Right lobe of liver (tissue), 4 donors: ENCODE results near the gene AKR1B1.

ENCODE experiments used
- CTCF ChIP-seq, 4 donors: fragments of 200-600 bp in 3 of 4; fragments of 450-650 bp in 1 of 4; IDR thresholded peaks; one replicate each; pipeline versions ENCODE4 v1.5.1 to v1.8.0; 2016 to 2022; ENCODE audit warnings: antibody characterized with exemption in 4 of 4, mild to moderate bottlenecking in 2 of 4
- POLR2A ChIP-seq: fragments of 450-650 bp; IDR thresholded peaks from one replicate; pipeline ENCODE4 v1.6.1; 2017; ENCODE audit warnings: antibody characterized with exemption, mild to moderate bottlenecking
- donor health status: DM: no; HTN: no; CAD: no.
- donor health status: DM: no; HTN: no; CAD: no.
- donor health status: DM: no; HTN: yes; CAD: no.

DNA sequence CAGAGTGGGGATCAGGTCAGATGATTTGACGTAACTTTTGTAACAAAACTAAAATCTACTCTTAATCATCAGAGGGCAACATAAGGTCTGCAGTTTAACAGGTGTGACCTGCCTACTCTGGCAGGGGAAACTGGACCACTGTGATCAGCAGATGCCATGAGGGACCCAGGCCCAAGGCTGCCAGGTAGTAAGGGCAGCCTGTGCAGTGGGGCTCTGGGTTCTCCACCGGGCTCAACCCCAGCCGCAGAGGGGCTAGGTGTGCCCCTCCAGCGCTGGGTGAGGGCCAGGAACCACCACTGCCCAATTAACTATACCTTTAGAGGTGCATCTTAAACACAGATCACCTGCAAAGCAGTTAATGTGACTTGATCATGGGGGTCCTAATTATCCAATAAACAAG is 17.6 kb downstream of the AKR1B1 start:
- TF ChIP-seq POLR2A = no peak
- TF ChIP-seq CTCF (IDR thresholded peaks at IDR 0.05) = no peak
